Endodermal cell (in vitro differentiated cells): ENCODE results near the gene OSBPL7. TPM values are rescaled to one million over a fixed set of nuclear protein-coding genes. Genes with fewer than 3 reads are reported as not detected.
A peak's percentile ranks its signal among the peaks of the same experiment; 100 is the strongest.

Experiments
- DNase-seq: peaks from one replicate; pipeline ENCODE4 v3.0.0-alpha.2; 2017
- H3K27ac ChIP-seq: 2 replicates; pipeline ENCODE4 v1.5.1; 2013; ENCODE audit warnings: mild to moderate bottlenecking, low read depth, low read length, moderate library complexity
- H3K27me3 ChIP-seq: 2 replicates; pipeline ENCODE4 v1.6.1; 2013; ENCODE audit warnings: mild to moderate bottlenecking, low read length, moderate library complexity; ENCODE audit not compliant: insufficient read depth, control insufficient read depth, poor library complexity, severe bottlenecking
- H3K36me3 ChIP-seq: 2 replicates; pipeline ENCODE4 v1.7.0; 2013; ENCODE audit warnings: mild to moderate bottlenecking, low read length, moderate library complexity; ENCODE audit not compliant: control insufficient read depth, insufficient read depth
- H3K4me1 ChIP-seq: one replicate; pipeline ENCODE4 v1.7.0; 2013; ENCODE audit warnings: low read length; ENCODE audit not compliant: control insufficient read depth, insufficient read depth
- H3K4me3 ChIP-seq: 2 replicates; pipeline ENCODE4 v1.5.1; 2013; ENCODE audit warnings: mild to moderate bottlenecking, low read length, moderate library complexity
- H3K9ac ChIP-seq: 2 replicates; pipeline ENCODE4 v1.6.1; 2013; ENCODE audit warnings: mild to moderate bottlenecking, low read length, moderate library complexity; ENCODE audit not compliant: poor library complexity, severe bottlenecking; ENCODE audit errors: extremely low read depth
- H3K9me3 ChIP-seq: 2 replicates; pipeline ENCODE4 v1.6.1; 2013; ENCODE audit warnings: mild to moderate bottlenecking, low read length, moderate library complexity; ENCODE audit not compliant: control insufficient read depth
- H3K27ac Mint-ChIP-seq: 2 replicates; pipeline ENCODE4 v1.8.0; 2020; ENCODE audit warnings: mixed read lengths
- H3K27me3 Mint-ChIP-seq: 2 replicates; pipeline ENCODE4 v1.8.0; 2021; ENCODE audit warnings: mild to moderate bottlenecking, mixed read lengths; ENCODE audit not compliant: insufficient read depth
- H3K36me3 Mint-ChIP-seq: 2 replicates; pipeline ENCODE4 v1.8.0; 2020; ENCODE audit warnings: low read depth, mixed read lengths
- H3K4me1 Mint-ChIP-seq: 2 replicates; pipeline ENCODE4 v1.8.0; 2020; ENCODE audit warnings: mixed read lengths
- H3K4me3 Mint-ChIP-seq: 2 replicates; pipeline ENCODE4 v1.8.0; 2020; ENCODE audit warnings: mild to moderate bottlenecking, moderate library complexity, mixed read lengths
- H3K9me3 Mint-ChIP-seq: 2 replicates; pipeline ENCODE4 v1.8.0; 2020; ENCODE audit warnings: mild to moderate bottlenecking, mixed read lengths
- WGBS, 2 experiments: methylation state at CpG; one replicate each; pipeline versions ENCODE4 v1.1.5 to v1.1.7; 2013; ENCODE audit warnings: missing lambda C conversion rate in 2 of 2, mixed read lengths in 1 of 2; ENCODE audit not compliant: insufficient coverage in 1 of 2, insufficient read length in 1 of 2; 5-methylcytosine and 5-hydroxymethylcytosine counted together
- total RNA-seq, 2 donors: library from RNA; stranded (reverse); fragmentation: NEBNext Ultra II Directional in 1 of 2; extraction: Animal tissue kit (Norgen Biotek cat#: 25700) in 1 of 2; gene quantifications; 2 replicates in 1 of 2; 3 replicates in 1 of 2; pipeline ENCODE4 v1.2.1, GENCODE V29; 2021
- TF ChIP-seq, protein P1 (sequence below): fragments of 200-600 bp; sonication (generic); conservative IDR thresholded peaks from 2 replicates; pipeline ENCODE4 v1.5.0; 2021; ENCODE audit warnings: antibody characterized with exemption, mild to moderate bottlenecking

OSBPL7 gene
- total RNA-seq, 2 donors from 2014 or later = 11.4 to 15.5 TPM

- Mint-ChIP-seq H3K36me3 (no peaks in the 10 kb centered on the region), H3K4me3 (no peak overlapping the region), H3K27ac (no peak overlapping the region), H3K27me3 (peaks cover 78% of the 10 kb centered on the region), H3K9me3 (no peaks in the 10 kb centered on the region), H3K4me1 (no peaks in the 10 kb centered on the region)
- H3K9ac ChIP-seq = no peak overlapping the region
- DNase-seq = no peak
- no peak overlapping the region for H3K4me3 ChIP-seq
- no peak overlapping the region for H3K27ac ChIP-seq
- H3K27me3 ChIP-seq = peaks cover 84% of the 10 kb centered on the region
- H3K4me1 ChIP-seq = no peaks in the 10 kb centered on the region
- H3K9me3 ChIP-seq = no peaks in the 10 kb centered on the region
- TF ChIP-seq, protein P1, sequence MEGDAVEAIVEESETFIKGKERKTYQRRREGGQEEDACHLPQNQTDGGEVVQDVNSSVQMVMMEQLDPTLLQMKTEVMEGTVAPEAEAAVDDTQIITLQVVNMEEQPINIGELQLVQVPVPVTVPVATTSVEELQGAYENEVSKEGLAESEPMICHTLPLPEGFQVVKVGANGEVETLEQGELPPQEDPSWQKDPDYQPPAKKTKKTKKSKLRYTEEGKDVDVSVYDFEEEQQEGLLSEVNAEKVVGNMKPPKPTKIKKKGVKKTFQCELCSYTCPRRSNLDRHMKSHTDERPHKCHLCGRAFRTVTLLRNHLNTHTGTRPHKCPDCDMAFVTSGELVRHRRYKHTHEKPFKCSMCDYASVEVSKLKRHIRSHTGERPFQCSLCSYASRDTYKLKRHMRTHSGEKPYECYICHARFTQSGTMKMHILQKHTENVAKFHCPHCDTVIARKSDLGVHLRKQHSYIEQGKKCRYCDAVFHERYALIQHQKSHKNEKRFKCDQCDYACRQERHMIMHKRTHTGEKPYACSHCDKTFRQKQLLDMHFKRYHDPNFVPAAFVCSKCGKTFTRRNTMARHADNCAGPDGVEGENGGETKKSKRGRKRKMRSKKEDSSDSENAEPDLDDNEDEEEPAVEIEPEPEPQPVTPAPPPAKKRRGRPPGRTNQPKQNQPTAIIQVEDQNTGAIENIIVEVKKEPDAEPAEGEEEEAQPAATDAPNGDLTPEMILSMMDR = no peak
- WGBS, 2 experiments = 70 to 71% methylated on average over 4 to 5 of the region's 5 CpGs
- H3K36me3 ChIP-seq = no peaks in the 10 kb centered on the region
Observed at GRCh38 chr17:47781397-47781796, 40.2 kb downstream of the OSBPL7 start.

GRCh38 chr17:47778184-47778635, 43.4 kb downstream of the OSBPL7 start:
- Histone ChIP-seq H3K4me1 (no peaks in the 10 kb centered on the region), H3K36me3 (no peaks in the 10 kb centered on the region), H3K27ac (no peak overlapping the region), H3K9me3 (no peaks in the 10 kb centered on the region), H3K9ac (no peak overlapping the region), H3K27me3 (peaks cover 87% of the 10 kb centered on the region), H3K4me3 (no peak overlapping the region)
- no peak overlapping the region for H3K27ac Mint-ChIP-seq
- no peaks in the 10 kb centered on the region for H3K9me3 Mint-ChIP-seq
- TF ChIP-seq, protein P1 = no peak
- DNase-seq = no peak
- H3K36me3 Mint-ChIP-seq = no peaks in the 10 kb centered on the region
- H3K4me1 Mint-ChIP-seq = no peaks in the 10 kb centered on the region
- peaks cover 89% of the 10 kb centered on the region for H3K27me3 Mint-ChIP-seq
- 61 to 83% methylated on average over 11 to 45 of the region's 45 CpGs for WGBS, 2 experiments
- H3K4me3 Mint-ChIP-seq = no peak overlapping the region

GRCh38 chr17:47776330-47777197, 45.0 kb downstream of the OSBPL7 start:
- no peaks in the 10 kb centered on the region for H3K36me3 Mint-ChIP-seq
- Histone ChIP-seq H3K27ac (no peak overlapping the region), H3K27me3 (peaks cover 77% of the 10 kb centered on the region), H3K4me1 (no peaks in the 10 kb centered on the region), H3K9me3 (no peaks in the 10 kb centered on the region), H3K4me3 (no peak overlapping the region), H3K36me3 (no peaks in the 10 kb centered on the region), H3K9ac (no peak overlapping the region)
- H3K27ac Mint-ChIP-seq = no peak overlapping the region
- no peaks in the 10 kb centered on the region for H3K4me1 Mint-ChIP-seq
- TF ChIP-seq, protein P1 = peak; percentile 84
- H3K27me3 Mint-ChIP-seq = peaks cover 85% of the 10 kb centered on the region
- 47 to 48% methylated on average over 8 to 14 of the region's 14 CpGs for WGBS, 2 experiments
- H3K4me3 Mint-ChIP-seq = no peak overlapping the region
- peak; percentile 70 for DNase-seq
- no peaks in the 10 kb centered on the region for H3K9me3 Mint-ChIP-seq
